GM18868 (cell line): Measurements from ENCODE around the gene UACA.
"Not testable (repeated sequence)": the region's sequence is repeated elsewhere in the genome, so short reads cannot be mapped to it uniquely, and the experiment has no call there.

Source experiments
- ATAC-seq: cut with Tn5 transposase; IDR thresholded peaks from one replicate; pipeline ENCODE4 v1.9.1; 2021; ENCODE audit warnings: mild to moderate bottlenecking, moderate library complexity; ENCODE audit not compliant: unreplicated experiment

The UACA gene

DNA sequence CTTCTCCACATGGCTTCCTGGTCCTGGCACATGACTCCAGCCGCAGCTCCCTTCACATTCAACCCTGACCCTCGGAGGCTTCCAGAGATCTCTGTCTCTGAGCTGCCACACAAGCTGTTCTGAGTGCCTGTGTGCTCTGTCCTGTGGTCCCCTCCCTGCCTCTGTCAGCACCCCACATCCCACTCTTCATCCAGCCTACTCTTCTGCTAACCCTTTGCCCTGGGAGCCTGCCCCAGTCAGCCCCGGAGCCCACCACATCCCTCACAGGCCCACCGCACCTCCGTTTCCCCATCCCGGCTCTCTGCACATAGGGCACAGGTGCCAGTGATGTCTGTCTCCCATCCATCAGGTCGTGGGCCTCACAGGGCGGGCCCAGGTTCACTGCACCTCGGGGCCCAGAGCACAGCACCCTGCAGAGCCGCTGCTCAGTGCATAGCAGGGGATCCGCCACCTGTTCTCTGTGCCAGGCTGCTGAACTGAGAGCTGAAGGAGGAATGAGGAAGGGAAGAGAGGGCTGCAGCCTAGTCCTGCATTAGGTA lies 133.6 kb downstream of the UACA start:
- ATAC-seq = no peak

- no peak for ATAC-seq
Observed at GRCh38 chr15:70628549-70628896, 134.8 kb downstream of the UACA start.

GRCh38 chr15:70627734-70628548 lies 135.4 kb downstream of the UACA start:
- ATAC-seq = no peak

- ATAC-seq = no peak
Observed at GRCh38 chr15:70627322-70627721, 136.0 kb downstream of the UACA start.

DNA sequence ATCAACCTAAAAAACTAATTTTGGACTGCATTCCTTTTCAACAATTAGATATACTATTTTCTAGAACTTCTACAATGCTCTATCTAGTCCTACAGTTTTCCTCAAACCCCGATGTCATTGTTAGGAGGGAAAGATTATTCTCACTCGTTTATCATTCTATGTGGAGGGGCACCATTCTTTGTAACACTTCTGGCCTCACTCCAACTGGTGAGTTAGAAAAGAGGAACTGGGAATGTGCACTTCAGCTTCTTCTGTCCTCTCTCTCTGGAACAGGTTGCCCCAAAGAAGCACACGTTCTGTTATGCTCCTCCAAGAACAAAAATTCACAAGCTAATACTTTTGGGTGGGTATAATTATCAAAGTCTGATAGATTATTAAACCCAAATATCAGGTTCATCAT lies 137.9 kb downstream of the UACA start:
- ATAC-seq = no peak

GRCh38 chr15:70625011-70625410 lies 138.3 kb downstream of the UACA start:
- no peak for ATAC-seq

GRCh38 chr15:70618929-70619328 lies 144.4 kb downstream of the UACA start:
- ATAC-seq = no peak

DNA sequence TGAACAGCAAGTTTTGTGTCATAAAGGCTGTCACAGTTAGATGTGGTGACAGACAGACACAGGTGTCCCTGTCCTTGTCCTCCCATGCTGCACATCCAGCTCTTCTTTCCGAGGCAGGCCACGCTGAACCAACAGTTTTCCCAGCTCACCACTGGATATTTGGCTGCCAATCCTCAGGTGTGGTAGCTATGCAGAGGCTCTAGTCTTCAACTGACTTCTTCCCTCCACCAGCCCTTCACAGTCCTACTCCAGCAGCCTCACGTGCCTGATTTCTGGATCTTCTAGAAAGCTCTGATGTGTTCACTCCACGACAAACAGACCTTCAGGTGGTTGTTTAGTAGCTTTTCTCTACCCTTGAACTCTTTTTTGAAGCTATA lies 145.5 kb downstream of the UACA start:
- ATAC-seq = no peak

DNA sequence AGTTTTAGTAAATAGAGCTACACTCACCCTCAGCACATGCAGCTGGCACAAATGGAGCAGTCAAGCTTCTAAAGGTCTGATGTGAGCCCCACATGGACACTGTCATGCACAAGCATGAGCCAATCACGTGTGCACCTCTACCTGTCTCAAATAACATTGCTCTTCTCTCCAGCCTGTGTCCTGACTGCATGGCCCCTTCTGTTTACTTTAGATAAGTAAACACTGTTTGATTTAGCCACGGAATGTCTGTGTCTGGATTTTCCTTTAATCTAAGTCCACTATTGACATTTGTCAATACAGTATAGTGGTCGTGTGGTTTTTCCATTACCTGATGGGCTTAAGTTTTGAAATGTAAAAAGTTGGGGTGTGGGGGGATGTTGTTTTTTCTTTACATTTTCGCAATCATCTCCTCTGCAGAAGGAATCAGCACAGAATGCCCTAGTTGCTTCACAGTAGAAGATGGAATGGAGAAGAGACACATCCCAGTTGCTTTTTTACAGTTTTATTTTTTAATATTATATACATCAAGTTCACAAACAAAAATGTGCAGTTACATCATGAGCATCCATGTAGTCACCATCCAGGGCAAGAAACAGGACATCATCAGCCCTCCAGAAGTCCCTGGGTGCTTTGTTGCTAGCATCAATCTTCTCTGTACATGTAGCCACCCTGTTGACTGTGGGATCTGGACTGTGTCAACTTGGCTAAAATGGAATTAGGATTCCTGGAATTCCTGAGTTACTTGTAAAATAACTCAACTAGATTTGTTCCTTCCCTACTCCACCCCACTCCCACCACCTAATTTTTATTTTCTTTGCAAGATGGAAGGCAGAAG lies 146.1 kb downstream of the UACA start:
- no peak for ATAC-seq

DNA sequence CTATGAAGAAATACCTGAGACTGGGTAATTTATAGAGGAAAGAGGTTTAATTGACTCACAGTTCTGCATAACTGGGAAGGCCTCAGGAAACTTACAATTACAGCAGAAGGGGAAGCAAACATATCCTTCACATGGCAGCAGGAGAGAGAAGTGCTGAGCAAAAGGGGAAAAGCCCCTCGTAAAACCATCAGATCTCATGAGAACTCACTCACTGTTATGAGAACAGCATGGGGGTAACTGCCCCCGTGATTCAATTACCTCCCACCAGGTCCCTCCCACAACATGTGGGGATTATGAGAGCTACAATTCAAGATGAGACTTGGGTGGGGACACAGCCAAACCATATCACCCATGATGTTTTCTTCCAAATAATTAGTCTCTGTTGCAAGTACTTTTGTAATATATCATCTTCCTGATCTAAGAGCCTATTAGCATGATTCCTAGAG lies 147.0 kb downstream of the UACA start:
- ATAC-seq = not testable (repeated sequence)

DNA sequence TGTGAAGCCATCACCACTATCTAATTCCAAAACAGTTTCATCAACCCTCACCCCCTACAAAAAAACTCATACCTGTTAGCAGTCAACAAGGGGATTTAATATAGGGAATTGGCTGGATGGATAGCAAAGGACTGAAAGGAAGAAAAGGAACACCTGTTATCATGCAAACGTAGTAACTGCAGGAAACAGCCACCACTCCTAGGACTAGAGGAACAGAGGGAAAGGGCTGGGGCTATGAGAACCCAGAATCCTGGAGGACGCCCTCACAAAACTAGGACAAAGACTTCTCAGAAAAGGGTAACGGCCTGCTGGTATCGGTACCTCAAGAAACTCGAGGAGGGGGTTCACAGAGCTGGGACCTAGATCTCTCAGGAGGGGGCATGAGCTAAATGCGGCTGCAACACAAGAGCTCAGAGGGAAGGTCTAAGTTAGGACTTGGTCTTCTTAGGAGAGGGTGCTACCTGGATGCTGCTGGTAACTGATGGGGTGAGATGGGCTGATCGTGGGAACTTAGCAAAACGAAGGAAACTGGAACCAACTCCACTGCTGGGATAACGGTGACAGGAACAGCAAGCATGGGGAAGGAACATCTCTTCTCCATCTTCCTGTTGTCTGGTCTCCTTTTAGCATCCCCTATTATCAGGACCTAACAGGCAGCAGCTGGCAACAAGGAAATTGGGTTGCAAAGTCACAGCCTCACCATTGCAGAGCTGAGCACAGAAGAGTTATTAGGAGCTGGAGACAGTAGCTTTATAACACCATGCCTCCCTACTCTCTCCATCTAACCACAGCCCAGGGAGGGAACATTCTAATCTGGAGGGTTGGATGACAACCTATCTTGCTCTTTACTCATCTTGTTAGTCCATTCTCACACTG lies 147.7 kb downstream of the UACA start:
- ATAC-seq = no peak

DNA sequence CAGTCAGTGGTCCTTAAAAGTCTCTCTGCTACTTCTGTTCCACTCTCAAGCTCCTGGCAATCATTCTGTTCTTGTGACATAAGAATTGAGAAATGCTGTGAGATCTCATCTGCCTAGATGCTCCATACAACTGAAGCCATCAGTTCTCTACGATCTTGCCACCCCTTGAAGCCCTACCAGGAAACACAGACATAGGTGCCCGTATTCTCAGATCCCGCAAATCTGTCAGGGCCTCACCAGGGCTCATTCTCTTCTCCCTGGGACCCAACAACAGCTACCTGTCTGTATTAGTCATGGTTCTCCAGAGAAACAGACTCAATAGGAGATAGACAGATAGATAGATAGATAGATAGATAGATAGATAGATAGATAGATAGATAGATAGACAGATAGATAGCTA lies 149.1 kb downstream of the UACA start:
- ATAC-seq = no peak

GRCh38 chr15:70613271-70613670 lies 150.1 kb downstream of the UACA start:
- ATAC-seq = no peak

DNA sequence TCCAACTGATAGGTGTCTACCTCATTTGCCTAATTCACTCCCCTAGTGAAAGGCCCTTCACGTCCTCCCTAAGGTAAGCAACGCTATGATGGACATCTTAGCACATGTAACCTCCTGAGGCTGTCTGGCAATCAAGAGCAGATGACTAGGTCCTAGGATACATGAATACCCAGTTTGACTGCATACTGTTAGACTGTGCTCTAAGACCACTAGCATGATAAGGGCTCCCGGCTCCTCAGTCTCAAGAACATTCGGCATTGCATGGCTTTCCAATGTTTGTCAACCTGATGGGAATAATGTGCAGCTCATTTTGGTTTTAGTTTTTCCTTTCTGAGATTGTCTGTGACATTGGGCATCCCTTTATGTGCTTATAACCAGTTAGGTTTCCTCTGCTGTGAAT lies 152.1 kb downstream of the UACA start:
- no peak for ATAC-seq

- ATAC-seq = no peak
Observed at GRCh38 chr15:70610541-70610940, 152.8 kb downstream of the UACA start.

GRCh38 chr15:70609889-70610288 lies 153.5 kb downstream of the UACA start:
- ATAC-seq = no peak

GRCh38 chr15:70608144-70608543 lies 155.2 kb downstream of the UACA start:
- ATAC-seq = no peak

- ATAC-seq = no peak
Observed at GRCh38 chr15:70605606-70606410, 157.6 kb downstream of the UACA start.

DNA sequence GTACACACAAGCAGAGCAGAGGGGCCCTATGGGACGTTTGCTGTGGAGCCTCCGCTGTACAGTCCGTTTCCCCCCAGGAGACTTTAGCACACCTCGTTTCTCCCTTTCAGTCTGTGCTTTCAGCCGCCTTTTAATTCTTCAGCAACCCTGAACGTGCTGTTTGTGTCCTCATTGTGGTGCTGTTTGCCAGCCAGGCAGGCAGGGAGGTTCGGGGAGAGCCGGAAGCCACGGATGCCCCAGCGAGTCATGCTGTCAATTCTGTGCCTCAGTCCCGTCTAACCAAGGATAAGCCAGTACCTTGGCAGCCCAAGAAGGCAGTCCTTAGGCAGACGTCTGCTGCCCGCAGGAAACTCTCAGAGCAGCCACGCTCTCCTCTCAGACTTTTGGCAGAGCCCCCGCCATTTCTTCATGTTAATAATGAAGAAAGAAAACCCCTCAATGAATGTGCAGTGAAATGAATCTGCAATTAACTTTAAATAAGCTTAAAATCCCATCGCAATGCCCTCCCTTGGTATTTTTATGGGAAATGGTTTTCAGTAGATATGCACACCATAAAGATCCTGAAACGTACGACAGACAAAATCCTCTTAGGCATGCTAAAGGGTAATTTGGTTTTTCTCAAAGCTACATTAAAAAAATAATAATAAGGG lies 158.6 kb downstream of the UACA start:
- ATAC-seq = no peak
